ENCODE measurements around the gene TMEM273. TPM values are rescaled to one million over a fixed set of nuclear protein-coding genes. Genes with fewer than 3 reads are reported as not detected.

TMEM273 gene
- total RNA-seq, 2 donors from 2014 or later = 9.6 to 14.8 TPM

- ATAC-seq (ENCODE audit: insufficient number of reproducible peaks, low FRiP score, low read depth) = no peak
- DNase-seq (ENCODE audit: low spot score) = no peak
Measured at GRCh38 chr10:49167425-49168170, 20.6 kb downstream of the TMEM273 start.

GRCh38 chr10:49166484-49167400 is 21.4 kb downstream of the TMEM273 start:
- DNase-seq (ENCODE audit: low spot score) = no peak
- no peaks in the 10 kb centered on the region for H3K9me3 ChIP-seq
- TF ChIP-seq CTCF (IDR thresholded peaks at IDR 0.05) = no peak

More at GRCh38 chr10:49167425-49168170, 20.6 kb downstream of the TMEM273 start:
- H3K4me3 ChIP-seq = no peak overlapping the region
- H3K4me1 ChIP-seq (ENCODE audit: control insufficient read depth in 1 of 2, low read depth in 2 of 2) = no peaks in the 10 kb centered on the region
- H3K9me3 ChIP-seq = no peaks in the 10 kb centered on the region
- no peaks in the 10 kb centered on the region for H3K36me3 ChIP-seq
- no peak overlapping the region for H3K27ac ChIP-seq
- no peak for TF ChIP-seq CTCF (IDR thresholded peaks at IDR 0.05)
- no peaks in the 10 kb centered on the region for H3K27me3 ChIP-seq (replicated peaks; ENCODE audit: insufficient read depth)

GRCh38 chr10:49165821-49166483 is 22.2 kb downstream of the TMEM273 start:
- DNase-seq (ENCODE audit: low spot score) (no peak), ATAC-seq (ENCODE audit: insufficient number of reproducible peaks, low FRiP score, low read depth) (no peak)
- Histone ChIP-seq H3K4me3 (no peak overlapping the region), H3K9me3 (no peaks in the 10 kb centered on the region), H3K4me1 (ENCODE audit: control insufficient read depth in 1 of 2, low read depth in 2 of 2) (no peaks in the 10 kb centered on the region), H3K27ac (no peak overlapping the region), H3K36me3 (no peaks in the 10 kb centered on the region), H3K27me3 (replicated peaks; ENCODE audit: insufficient read depth) (no peaks in the 10 kb centered on the region)
- TF ChIP-seq CTCF (IDR thresholded peaks at IDR 0.05) = no peak

More at GRCh38 chr10:49166484-49167400, 21.4 kb downstream of the TMEM273 start:
- no peak for ATAC-seq (ENCODE audit: insufficient number of reproducible peaks, low FRiP score, low read depth)
- no peaks in the 10 kb centered on the region for H3K27me3 ChIP-seq (replicated peaks; ENCODE audit: insufficient read depth)
- H3K36me3 ChIP-seq = no peaks in the 10 kb centered on the region
- H3K4me3 ChIP-seq = no peak overlapping the region
- H3K4me1 ChIP-seq (ENCODE audit: control insufficient read depth in 1 of 2, low read depth in 2 of 2) = no peaks in the 10 kb centered on the region
- no peak overlapping the region for H3K27ac ChIP-seq

GRCh38 chr10:49165259-49165658 is 22.9 kb downstream of the TMEM273 start:
- DNase-seq (ENCODE audit: low spot score) (no peak), ATAC-seq (ENCODE audit: insufficient number of reproducible peaks, low FRiP score, low read depth) (no peak)
- H3K27ac ChIP-seq = no peak overlapping the region
- TF ChIP-seq CTCF (IDR thresholded peaks at IDR 0.05) = no peak
- no peaks in the 10 kb centered on the region for H3K36me3 ChIP-seq
- H3K4me1 ChIP-seq (ENCODE audit: control insufficient read depth in 1 of 2, low read depth in 2 of 2) = no peaks in the 10 kb centered on the region
- H3K27me3 ChIP-seq (replicated peaks; ENCODE audit: insufficient read depth) = no peaks in the 10 kb centered on the region
- no peak overlapping the region for H3K4me3 ChIP-seq
- H3K9me3 ChIP-seq = no peaks in the 10 kb centered on the region

Data from thoracic aorta (tissue), 2 donors.